ENCODE results near the gene USP32.

USP32 gene

GRCh38 chr17:60416368-60416925 is 24.5 kb upstream of the USP32 start:
- no peak overlapping the region for H3K4me3 ChIP-seq (ENCODE audit: control insufficient read depth, low read depth, low read length)
- DNase-seq (ENCODE audit: low read depth): no peak
- TF ChIP-seq CTCF (conservative IDR thresholded peaks at IDR 0.05; ENCODE audit: control insufficient read depth, insufficient read depth, low read depth, low read length): no peak

DNA sequence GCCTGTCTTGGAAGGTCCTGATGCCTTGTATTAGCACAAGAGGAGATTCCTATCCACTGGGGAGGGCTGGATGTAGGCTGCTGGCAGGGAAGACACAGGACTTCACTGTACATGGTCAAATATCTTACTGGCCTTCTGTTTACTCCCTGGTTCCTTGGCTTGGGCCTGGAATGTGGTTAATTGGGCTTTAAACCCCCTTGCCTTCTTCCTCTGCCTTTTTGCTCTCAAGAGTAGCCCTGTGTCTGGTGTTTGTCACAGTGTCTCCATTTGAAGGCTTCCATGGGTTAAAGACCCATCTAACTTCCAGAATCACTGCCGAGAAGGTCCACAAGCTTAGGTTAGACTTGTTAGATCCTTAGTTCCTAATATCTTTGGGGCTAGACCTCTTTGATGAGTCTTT is 23.2 kb upstream of the USP32 start:
- no peak for DNase-seq (ENCODE audit: low read depth)
- no peak for TF ChIP-seq CTCF (conservative IDR thresholded peaks at IDR 0.05; ENCODE audit: control insufficient read depth, insufficient read depth, low read depth, low read length)
- no peak overlapping the region for H3K4me3 ChIP-seq (ENCODE audit: control insufficient read depth, low read depth, low read length)

- H3K4me3 ChIP-seq (ENCODE audit: control insufficient read depth, low read depth, low read length): no peak overlapping the region
- TF ChIP-seq CTCF (conservative IDR thresholded peaks at IDR 0.05; ENCODE audit: control insufficient read depth, insufficient read depth, low read depth, low read length): no peak
- no peak for DNase-seq (ENCODE audit: low read depth)
Measured at GRCh38 chr17:60412701-60413100, 20.8 kb upstream of the USP32 start.

DNA sequence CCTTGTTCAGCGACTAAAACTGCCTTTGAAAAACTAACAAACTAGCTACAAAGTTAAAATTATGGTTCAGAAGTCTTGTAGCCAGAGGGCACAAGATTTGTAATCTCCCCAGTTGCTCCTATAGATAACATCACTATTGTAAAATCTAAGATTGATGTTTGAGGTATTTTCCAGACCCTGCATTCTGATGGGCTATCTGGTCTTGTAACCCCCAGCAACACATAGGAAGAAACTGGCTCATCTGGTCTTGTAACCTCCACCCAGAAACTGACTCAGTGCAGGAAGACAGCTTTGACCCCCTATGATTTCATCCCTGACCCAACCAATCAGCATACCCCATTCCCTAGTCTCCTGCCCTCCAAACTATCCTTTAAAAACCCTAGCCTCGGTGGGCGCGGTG is 18.1 kb upstream of the USP32 start:
- no peak overlapping the region for H3K4me3 ChIP-seq (ENCODE audit: control insufficient read depth, low read depth, low read length)
- TF ChIP-seq CTCF (conservative IDR thresholded peaks at IDR 0.05; ENCODE audit: control insufficient read depth, insufficient read depth, low read depth, low read length): no peak
- no peak for DNase-seq (ENCODE audit: low read depth)

GRCh38 chr17:60406887-60407286 is 15.0 kb upstream of the USP32 start:
- DNase-seq (ENCODE audit: low read depth): no peak
- no peak for TF ChIP-seq CTCF (conservative IDR thresholded peaks at IDR 0.05; ENCODE audit: control insufficient read depth, insufficient read depth, low read depth, low read length)
- no peak overlapping the region for H3K4me3 ChIP-seq (ENCODE audit: control insufficient read depth, low read depth, low read length)

DNA sequence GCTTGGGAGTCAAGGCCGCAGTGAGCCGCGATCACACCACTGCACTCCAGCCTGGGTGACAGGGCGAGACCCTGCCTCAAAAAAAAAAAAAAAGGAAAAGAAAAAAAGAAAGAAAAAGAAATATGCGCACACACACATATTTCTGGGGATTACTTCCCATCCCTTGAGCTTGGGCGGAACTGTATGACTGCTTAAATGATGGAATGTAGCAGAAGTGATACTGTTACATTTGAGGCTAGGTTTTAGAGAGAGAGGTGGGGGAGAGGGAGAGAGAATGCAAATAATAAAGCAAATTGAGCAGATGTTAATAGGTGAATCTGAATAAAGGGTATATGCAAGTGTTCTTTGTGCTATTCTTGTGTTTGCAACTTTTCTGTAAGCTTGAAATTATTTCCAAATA is 12.0 kb upstream of the USP32 start:
- H3K4me3 ChIP-seq (ENCODE audit: control insufficient read depth, low read depth, low read length): no peak overlapping the region
- TF ChIP-seq CTCF (conservative IDR thresholded peaks at IDR 0.05; ENCODE audit: control insufficient read depth, insufficient read depth, low read depth, low read length): no peak
- DNase-seq (ENCODE audit: low read depth): no peak

- DNase-seq (ENCODE audit: low read depth): no peak
- TF ChIP-seq CTCF (conservative IDR thresholded peaks at IDR 0.05; ENCODE audit: control insufficient read depth, insufficient read depth, low read depth, low read length): no peak
- no peak overlapping the region for H3K4me3 ChIP-seq (ENCODE audit: control insufficient read depth, low read depth, low read length)
Measured at GRCh38 chr17:60403523-60403810, 11.5 kb upstream of the USP32 start.
